IMR-90 (cell line): Measurements from ENCODE around the gene PLEKHG2.

Experiments used
- POLR2A ChIP-seq: IDR thresholded peaks from 2 replicates; pipeline ENCODE4 v1.6.1; 2012; ENCODE audit warnings: mild to moderate bottlenecking, low read depth, low read length
- TF ChIP-seq, protein P1 (sequence below): conservative IDR thresholded peaks from 2 replicates; pipeline ENCODE4 v1.5.1; 2012; ENCODE audit warnings: mild to moderate bottlenecking, low read depth, low read length, improper control_type of control experiment

DNA sequence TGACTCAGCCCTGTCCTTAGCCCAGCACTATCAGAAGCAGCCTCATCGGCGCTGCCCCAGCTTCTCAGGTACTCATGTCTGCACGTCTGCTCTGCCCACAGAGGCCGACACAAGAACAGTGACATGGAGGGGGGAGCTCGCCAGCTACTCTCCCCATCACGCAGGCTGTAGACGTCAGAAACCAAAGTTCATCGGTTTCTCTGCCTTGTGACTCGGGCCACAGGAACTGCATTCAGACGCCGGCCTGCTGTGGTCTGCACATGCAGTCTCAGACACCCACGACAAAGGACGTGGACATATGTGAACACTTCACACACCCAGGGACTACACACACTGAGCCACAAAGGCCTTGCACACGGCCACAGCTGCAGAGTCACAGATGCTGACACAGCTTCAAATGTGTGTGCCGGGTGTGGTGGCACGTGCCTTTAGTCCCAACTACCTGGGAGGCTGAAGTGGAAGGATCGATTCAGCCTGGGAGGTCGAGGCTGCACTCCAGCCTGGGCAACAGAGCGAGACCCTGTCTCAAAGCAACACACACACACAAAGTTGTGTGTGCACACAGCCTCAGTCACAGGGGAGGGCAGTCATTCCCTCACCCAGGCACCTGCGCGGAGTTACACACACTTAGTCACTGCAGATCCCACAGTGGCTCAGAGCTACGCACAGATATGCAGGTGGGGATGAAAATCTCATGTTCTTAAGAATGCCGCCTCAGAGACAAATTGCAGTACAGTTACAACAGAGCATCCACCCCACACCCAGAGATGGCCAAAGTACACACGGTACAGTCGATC is 10.7 kb upstream of the PLEKHG2 start:
- no peak; the same call in none of the 2 replicates for TF ChIP-seq POLR2A
- TF ChIP-seq, protein P1, sequence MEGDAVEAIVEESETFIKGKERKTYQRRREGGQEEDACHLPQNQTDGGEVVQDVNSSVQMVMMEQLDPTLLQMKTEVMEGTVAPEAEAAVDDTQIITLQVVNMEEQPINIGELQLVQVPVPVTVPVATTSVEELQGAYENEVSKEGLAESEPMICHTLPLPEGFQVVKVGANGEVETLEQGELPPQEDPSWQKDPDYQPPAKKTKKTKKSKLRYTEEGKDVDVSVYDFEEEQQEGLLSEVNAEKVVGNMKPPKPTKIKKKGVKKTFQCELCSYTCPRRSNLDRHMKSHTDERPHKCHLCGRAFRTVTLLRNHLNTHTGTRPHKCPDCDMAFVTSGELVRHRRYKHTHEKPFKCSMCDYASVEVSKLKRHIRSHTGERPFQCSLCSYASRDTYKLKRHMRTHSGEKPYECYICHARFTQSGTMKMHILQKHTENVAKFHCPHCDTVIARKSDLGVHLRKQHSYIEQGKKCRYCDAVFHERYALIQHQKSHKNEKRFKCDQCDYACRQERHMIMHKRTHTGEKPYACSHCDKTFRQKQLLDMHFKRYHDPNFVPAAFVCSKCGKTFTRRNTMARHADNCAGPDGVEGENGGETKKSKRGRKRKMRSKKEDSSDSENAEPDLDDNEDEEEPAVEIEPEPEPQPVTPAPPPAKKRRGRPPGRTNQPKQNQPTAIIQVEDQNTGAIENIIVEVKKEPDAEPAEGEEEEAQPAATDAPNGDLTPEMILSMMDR, result no peak
